DND-41 (cell line): ENCODE data around the gene KRTAP10-3.

ENCODE experiments used
- ATAC-seq: fragments of 200-7000 bp; cut with Tn5 transposase; 3 replicates; pipeline ENCODE4 v1.9.1; 2021; ENCODE audit warnings: low read depth; ENCODE audit not compliant: insufficient read depth
- DNase-seq: peaks from one replicate; pipeline ENCODE4 v3.0.0-alpha.2; 2020
- H2AFZ ChIP-seq: 2 replicates; pipeline ENCODE4 v1.6.0; 2012; ENCODE audit warnings: low read depth, low read length
- H3K27ac ChIP-seq: 2 replicates; pipeline ENCODE4 v1.5.1; 2012; ENCODE audit warnings: low read length, inconsistent platforms
- H3K27me3 ChIP-seq: fragments of 200-600 bp; sonication (generic); 2 replicates; pipeline ENCODE4 v1.6.0; 2012; ENCODE audit warnings: low read length, mild to moderate bottlenecking, inconsistent platforms; ENCODE audit not compliant: insufficient read depth, poor library complexity
- H3K36me3 ChIP-seq: 2 replicates; pipeline ENCODE4 v1.5.1; 2012; ENCODE audit warnings: low read length, inconsistent platforms; ENCODE audit not compliant: insufficient read depth
- H3K4me1 ChIP-seq: 2 replicates; pipeline ENCODE4 v1.5.1; 2012; ENCODE audit warnings: mild to moderate bottlenecking, low read length; ENCODE audit not compliant: insufficient read depth
- H3K4me2 ChIP-seq: 2 replicates; pipeline ENCODE4 v1.6.0; 2012; ENCODE audit warnings: mild to moderate bottlenecking, moderate library complexity, low read length, inconsistent platforms; ENCODE audit not compliant: insufficient read depth
- H3K4me3 ChIP-seq, 2 experiments: fragments of 200-600 bp in 1 of 2; shearing (Covaris generic) in 1 of 2; 2 replicates each; pipeline ENCODE4 v1.5.1; 2012 to 2016; ENCODE audit warnings: inconsistent platforms in 2 of 2, low read length in 2 of 2, mild to moderate bottlenecking in 2 of 2, low read depth in 1 of 2, moderate library complexity in 1 of 2
- H3K79me2 ChIP-seq: 2 replicates; pipeline ENCODE4 v1.6.0; 2012; ENCODE audit warnings: low read length, inconsistent platforms; ENCODE audit not compliant: insufficient read depth
- H3K9ac ChIP-seq: 2 replicates; pipeline ENCODE4 v1.6.0; 2012; ENCODE audit warnings: low read depth, mild to moderate bottlenecking, inconsistent platforms, low read length, moderate library complexity
- H3K9me3 ChIP-seq: 2 replicates; pipeline ENCODE4 v1.5.1; 2012; ENCODE audit warnings: low read length, moderate library complexity, mild to moderate bottlenecking, inconsistent platforms; ENCODE audit not compliant: insufficient read depth, severe bottlenecking
- H4K20me1 ChIP-seq: 2 replicates; pipeline ENCODE4 v1.6.0; 2012; ENCODE audit warnings: low read length; ENCODE audit not compliant: insufficient read depth
- EZH2 ChIP-seq: IDR thresholded peaks from 3 replicates; pipeline ENCODE4 v1.6.1; 2012; ENCODE audit warnings: borderline replicate concordance, low read depth, mild to moderate bottlenecking, moderate library complexity, low read length, inconsistent platforms; ENCODE audit not compliant: severe bottlenecking
- TF ChIP-seq, protein P1 (sequence below): IDR thresholded peaks from 2 replicates; pipeline ENCODE4 v1.5.1; 2012; ENCODE audit warnings: borderline replicate concordance, low read length, moderate library complexity, mild to moderate bottlenecking; ENCODE audit not compliant: poor library complexity, severe bottlenecking; ENCODE audit errors: extremely low read depth

KRTAP10-3 gene

GRCh38 chr21:44532712-44533111, 25.9 kb downstream of the KRTAP10-3 start:
- H3K9ac ChIP-seq = no peak overlapping the region

DNA sequence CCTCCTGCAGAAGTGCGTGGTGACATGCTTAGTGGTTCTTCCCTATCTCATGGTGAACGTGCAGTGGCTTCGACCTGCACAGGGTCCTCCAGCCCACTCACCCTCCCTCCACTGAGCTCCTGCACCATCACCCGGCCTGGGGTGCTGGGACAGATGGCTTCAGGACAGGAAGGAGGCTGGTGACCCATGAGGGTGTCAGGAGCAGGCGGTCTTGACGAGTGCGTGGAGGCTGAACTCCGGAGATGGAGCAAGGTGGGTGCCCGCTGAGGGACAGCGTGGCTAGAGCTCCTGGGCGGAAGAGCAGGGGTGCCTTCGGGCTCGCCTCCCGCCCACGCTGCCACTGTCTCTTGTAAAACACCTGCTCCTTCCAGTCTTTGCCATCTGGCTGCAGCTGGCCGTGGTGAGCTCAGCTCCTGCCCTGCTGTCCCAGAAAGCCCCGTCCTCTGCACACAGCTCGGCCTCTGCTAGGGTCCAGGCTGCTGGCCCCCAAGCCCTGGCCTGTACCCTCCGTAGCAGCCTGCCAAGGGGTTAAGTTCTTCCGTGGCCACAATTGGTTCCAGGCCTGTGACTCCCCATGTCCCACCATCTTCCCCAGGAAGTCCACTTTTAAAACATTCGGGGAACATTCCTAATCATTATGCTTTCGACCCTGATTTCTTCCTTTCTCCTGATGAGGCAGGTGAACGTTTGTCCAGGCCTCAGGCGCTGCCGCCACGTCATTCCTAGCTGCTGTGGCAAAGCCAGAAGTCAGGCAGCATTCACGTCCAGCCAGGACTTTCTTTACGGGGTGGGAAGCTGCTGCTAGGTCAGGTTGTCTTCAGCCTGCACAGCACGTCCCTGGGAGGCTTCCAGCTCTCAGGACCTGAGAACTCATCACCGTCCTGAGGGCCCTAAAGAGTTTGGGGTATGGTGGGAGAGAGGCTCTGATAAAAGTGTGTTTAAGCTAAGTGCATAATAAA, 26.7 kb downstream of the KRTAP10-3 start:
- H3K4me2 ChIP-seq = no peak overlapping the region
- DNase-seq = no peak
- H4K20me1 ChIP-seq = no peaks in the 10 kb centered on the region
- no peaks in the 10 kb centered on the region for H3K79me2 ChIP-seq
- H3K4me1 ChIP-seq = no peaks in the 10 kb centered on the region
- TF ChIP-seq EZH2 = no peak
- TF ChIP-seq, protein P1, sequence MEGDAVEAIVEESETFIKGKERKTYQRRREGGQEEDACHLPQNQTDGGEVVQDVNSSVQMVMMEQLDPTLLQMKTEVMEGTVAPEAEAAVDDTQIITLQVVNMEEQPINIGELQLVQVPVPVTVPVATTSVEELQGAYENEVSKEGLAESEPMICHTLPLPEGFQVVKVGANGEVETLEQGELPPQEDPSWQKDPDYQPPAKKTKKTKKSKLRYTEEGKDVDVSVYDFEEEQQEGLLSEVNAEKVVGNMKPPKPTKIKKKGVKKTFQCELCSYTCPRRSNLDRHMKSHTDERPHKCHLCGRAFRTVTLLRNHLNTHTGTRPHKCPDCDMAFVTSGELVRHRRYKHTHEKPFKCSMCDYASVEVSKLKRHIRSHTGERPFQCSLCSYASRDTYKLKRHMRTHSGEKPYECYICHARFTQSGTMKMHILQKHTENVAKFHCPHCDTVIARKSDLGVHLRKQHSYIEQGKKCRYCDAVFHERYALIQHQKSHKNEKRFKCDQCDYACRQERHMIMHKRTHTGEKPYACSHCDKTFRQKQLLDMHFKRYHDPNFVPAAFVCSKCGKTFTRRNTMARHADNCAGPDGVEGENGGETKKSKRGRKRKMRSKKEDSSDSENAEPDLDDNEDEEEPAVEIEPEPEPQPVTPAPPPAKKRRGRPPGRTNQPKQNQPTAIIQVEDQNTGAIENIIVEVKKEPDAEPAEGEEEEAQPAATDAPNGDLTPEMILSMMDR = no peak
- H3K27ac ChIP-seq = no peak overlapping the region
- no peak overlapping the region for H3K4me3 ChIP-seq
- H2AFZ ChIP-seq = no peak overlapping the region
- H3K9me3 ChIP-seq = no peaks in the 10 kb centered on the region
- H3K36me3 ChIP-seq = no peaks in the 10 kb centered on the region
- ATAC-seq = no peak
- H3K9ac ChIP-seq = no peak overlapping the region
- peaks cover 2% of the 10 kb centered on the region for H3K27me3 ChIP-seq

More at GRCh38 chr21:44532712-44533111, 25.9 kb downstream of the KRTAP10-3 start:
- Histone ChIP-seq H2AFZ (no peak overlapping the region), H3K4me3 (no peak overlapping the region), H3K4me1 (no peaks in the 10 kb centered on the region), H4K20me1 (no peaks in the 10 kb centered on the region), H3K4me2 (no peak overlapping the region), H3K9me3 (no peaks in the 10 kb centered on the region), H3K27ac (no peak overlapping the region), H3K27me3 (peaks cover 2% of the 10 kb centered on the region), H3K79me2 (no peaks in the 10 kb centered on the region), H3K36me3 (no peaks in the 10 kb centered on the region)
- DNase-seq = no peak
- no peak for ATAC-seq
- TF ChIP-seq, protein P1 = no peak
- TF ChIP-seq EZH2 = no peak

DNA sequence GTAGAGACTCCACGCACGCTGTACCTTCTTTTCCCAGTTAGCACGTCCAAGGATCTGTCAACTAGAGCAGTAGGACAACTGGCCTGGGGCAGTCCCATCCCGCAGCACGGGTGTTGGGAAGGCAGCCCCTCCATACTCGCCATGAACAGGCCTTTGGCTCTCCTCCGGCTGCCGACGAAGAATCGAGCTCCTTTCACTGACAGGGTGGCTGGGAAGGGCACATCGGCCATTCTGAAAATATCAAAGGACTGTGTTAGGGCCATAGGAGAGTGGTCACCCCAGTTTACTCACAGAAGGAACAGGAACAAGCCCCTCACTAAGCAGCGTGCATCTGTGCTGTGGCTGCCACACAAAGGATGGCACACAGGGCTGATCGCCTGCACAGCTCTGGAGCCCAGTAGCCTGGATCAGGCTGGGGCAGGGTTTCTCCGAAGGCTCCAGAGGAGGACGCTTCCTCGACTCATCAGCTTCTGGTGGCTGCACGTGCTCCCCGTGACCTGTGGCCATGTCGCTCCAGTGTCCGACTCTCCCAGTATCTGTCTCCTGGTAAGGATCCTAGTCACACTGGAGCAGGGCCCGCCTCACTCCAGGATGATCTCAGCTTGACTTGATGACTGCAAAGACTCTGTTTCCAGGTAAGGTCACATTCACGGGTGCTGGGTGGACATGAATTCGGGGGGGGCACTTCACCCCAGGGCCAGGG, 27.5 kb downstream of the KRTAP10-3 start:
- no peak for DNase-seq
- Histone ChIP-seq H2AFZ (no peak overlapping the region), H3K79me2 (no peaks in the 10 kb centered on the region), H3K4me2 (no peak overlapping the region), H3K4me1 (no peaks in the 10 kb centered on the region), H3K27ac (no peak overlapping the region), H3K36me3 (no peaks in the 10 kb centered on the region), H3K4me3 (no peak overlapping the region), H4K20me1 (no peaks in the 10 kb centered on the region), H3K27me3 (peaks cover 2% of the 10 kb centered on the region), H3K9ac (no peak overlapping the region), H3K9me3 (no peaks in the 10 kb centered on the region)
- no peak for TF ChIP-seq EZH2
- TF ChIP-seq, protein P1 = no peak
- no peak for ATAC-seq
